GM12891 (cell line): ENCODE results near the gene WNT9A.

Source experiments
- DNase-seq: peaks from one replicate; pipeline ENCODE4 v3.0.0; 2011; ENCODE audit warnings: low spot score; ENCODE audit not compliant: insufficient read length
- FAIRE-seq: peaks from 2 replicates; lab custom pipeline; 2011; peaks lifted over from hg19 to GRCh38; lab: Jason Lieb, UNC
- PAX5 ChIP-seq: IDR thresholded peaks from 2 replicates; pipeline ENCODE4 v1.6.1; 2011; ENCODE audit warnings: low read length, moderate library complexity, mild to moderate bottlenecking; ENCODE audit not compliant: insufficient read depth, severe bottlenecking
- POLR2A ChIP-seq: IDR thresholded peaks from 2 replicates; pipeline ENCODE4 v1.6.1; 2011; ENCODE audit warnings: low read depth, low read length, control low read depth
- POLR2AphosphoS5 ChIP-seq: IDR thresholded peaks from 2 replicates; pipeline ENCODE4 v1.6.1; 2011; ENCODE audit warnings: low read depth, low read length, control low read depth
- POU2F2 ChIP-seq: IDR thresholded peaks from 2 replicates; pipeline ENCODE4 v1.6.1; 2011; ENCODE audit warnings: low read depth, mild to moderate bottlenecking, control low read depth, low read length, moderate library complexity
- SPI1 ChIP-seq: IDR thresholded peaks from 2 replicates; pipeline ENCODE4 v1.6.1; 2011; ENCODE audit warnings: low read depth, low read length, control low read depth
- TAF1 ChIP-seq: IDR thresholded peaks from 2 replicates; pipeline ENCODE4 v1.6.1; 2011; ENCODE audit warnings: low read depth, low read length, control low read depth

The WNT9A gene

DNA sequence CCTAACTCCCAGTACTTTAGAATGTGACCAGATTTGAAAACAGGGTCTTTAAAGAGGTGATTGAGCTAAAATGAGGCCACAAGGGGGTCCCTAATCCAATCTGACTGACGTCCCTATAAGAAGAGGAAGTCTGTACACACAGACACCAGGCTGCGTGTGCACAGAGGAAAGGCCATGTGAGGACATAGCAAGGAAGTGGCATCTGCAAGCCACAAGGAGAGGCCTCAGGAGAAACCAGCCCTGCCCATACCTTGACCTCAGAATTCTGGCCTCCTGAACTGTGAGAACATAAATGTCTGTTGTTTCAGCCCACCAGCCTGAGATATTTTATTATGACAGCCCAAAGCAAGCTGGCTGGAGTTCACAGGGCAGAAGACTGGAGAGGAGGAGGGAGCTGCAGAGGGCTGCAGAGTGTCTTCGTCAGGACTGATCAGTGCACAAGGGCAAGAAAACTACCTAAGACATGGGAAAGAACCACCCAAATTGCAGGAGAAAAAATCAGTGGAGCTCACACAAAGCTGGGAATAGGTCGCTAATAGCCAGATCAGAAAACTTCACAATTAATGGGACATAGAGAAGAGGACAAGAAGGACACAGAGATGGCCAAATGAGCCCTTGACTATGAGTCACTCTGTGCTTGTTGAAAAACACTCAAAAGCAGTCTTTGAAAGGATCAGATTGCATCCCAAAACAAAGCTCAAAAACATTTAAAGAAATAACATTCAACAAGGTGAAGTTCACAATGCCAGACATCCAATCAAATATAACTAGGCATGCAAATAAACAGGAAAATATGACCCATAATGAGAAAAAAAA is 14.1 kb upstream of the WNT9A start:
- TF ChIP-seq TAF1 (no peak), POLR2AphosphoS5 (no peak), SPI1 (no peak), POU2F2 (no peak), POLR2A (no peak)
- no peak for DNase-seq
- no peak for FAIRE-seq

DNA sequence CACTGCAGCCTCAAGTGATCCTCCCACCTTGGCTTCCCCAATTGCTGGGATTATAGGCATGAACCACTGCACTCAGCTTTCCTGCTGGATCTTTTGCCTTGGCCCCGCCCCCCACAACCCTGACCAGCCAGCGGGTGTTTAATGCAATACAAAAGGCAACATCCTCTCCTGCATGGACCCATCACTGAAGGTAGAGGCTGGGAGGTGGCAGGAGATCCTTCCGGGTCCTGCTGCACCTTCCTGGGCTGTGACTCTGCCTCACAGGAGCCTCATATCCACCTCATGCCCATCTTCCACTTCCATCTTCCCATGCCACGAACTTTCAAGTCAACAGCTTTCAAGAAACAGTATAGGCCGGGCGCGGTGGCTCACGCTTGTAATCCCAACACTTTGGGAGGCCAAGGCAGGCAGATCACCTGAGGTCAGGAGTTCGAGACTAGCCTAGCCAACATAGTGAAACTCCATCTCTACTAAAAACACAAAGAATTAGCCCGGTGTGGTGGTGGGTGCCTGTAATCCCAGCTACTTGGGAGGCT is 11.7 kb upstream of the WNT9A start:
- DNase-seq: no peak
- TF ChIP-seq TAF1: no peak
- no peak for TF ChIP-seq POLR2AphosphoS5
- TF ChIP-seq POU2F2: no peak
- no peak for TF ChIP-seq SPI1
- TF ChIP-seq PAX5: no peak
- TF ChIP-seq POLR2A: no peak
- FAIRE-seq: no peak

DNA sequence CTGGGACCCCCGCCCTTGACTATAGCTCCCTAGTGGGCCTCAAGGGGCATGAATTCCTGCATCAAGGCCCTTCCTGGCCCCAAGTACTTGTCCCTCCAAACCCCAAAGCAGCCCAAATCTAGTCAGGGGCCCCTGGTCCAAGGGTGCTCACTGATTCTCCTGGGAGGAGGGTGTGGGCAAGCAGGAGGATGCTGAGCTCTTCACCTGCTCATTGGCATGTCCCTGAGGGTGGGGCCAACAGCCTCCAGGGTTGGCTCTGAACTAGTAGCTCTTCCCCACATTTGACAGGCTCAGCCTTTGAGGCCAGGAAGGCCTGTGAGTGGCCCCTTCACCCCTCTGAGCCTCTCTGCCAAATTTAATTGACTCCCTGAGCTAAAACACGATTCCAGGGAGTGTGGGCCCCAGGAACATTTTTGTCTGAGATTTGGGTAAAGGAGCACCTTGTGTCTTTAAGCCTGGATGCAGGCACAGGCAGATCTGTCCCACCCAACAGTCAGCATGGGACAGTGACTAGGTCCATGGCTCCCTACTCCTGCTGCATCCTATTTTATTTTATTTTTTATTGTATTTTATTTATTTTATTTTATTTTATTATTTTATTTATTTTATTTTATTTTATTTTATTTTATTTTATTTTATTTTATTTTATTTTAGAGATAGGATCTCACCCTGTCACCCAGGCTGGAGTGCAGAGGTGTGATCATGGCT is 11.0 kb upstream of the WNT9A start:
- no peak for FAIRE-seq
- TF ChIP-seq POLR2AphosphoS5: no peak
- no peak for TF ChIP-seq POLR2A
- TF ChIP-seq PAX5: no peak
- no peak for TF ChIP-seq SPI1
- no peak for DNase-seq

DNA sequence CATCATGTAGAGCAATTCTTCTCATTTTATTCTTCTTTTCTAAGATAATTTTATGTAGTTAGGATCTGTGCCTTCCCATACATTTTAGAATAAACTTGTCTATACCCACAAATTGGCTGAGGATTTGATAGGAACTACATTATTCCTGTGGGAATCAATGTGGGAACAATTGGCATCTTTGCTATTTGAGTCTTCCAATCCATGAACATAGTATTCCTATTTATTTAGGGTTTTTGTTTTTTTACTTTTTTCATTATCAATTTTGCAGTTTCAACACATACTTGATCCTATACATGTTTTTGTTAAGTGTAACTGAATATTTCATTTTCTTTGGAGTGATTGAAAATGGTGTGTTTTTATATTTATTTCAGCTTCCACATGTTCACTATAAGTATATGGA is 8.1 kb upstream of the WNT9A start:
- no peak for DNase-seq
- FAIRE-seq: no peak
- TF ChIP-seq POU2F2 (no peak), POLR2A (no peak), PAX5 (no peak), POLR2AphosphoS5 (no peak), SPI1 (no peak), TAF1 (no peak)

DNA sequence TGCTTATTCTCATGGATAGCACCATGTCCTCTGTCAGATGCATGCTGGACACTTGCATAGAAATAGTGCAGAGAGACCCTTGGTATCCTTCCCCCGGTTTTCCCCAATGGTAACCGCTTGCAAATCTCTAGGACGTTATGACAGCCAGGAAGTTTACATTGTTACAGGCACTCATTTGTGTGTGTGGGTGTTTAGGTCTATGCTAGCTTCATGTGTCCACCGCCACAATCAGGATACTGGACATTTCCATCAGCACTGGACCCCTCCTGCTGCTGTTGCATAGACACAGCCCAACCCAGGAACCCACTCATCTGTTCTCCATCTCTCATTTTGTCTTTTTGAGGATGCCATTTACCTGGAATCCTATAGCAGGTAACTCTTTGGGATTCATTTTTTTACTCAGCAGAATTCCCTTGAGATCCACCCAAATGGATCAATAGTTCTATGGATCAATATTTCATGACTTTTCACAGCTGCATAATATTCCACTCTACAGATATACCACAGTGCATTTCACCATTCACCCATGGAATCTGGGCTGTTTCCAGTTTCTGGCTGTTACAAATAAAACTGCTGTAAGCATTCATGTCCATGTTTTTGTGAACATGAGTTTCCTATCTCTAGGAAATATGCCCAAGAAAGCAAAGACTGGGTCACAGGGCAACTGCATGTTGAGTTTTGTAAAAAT is 6.6 kb upstream of the WNT9A start:
- DNase-seq (no peak), FAIRE-seq (no peak)
- no peak for TF ChIP-seq POU2F2
- TF ChIP-seq TAF1: no peak
- TF ChIP-seq PAX5: no peak
- no peak for TF ChIP-seq POLR2AphosphoS5
- TF ChIP-seq POLR2A: no peak
- TF ChIP-seq SPI1: no peak

DNA sequence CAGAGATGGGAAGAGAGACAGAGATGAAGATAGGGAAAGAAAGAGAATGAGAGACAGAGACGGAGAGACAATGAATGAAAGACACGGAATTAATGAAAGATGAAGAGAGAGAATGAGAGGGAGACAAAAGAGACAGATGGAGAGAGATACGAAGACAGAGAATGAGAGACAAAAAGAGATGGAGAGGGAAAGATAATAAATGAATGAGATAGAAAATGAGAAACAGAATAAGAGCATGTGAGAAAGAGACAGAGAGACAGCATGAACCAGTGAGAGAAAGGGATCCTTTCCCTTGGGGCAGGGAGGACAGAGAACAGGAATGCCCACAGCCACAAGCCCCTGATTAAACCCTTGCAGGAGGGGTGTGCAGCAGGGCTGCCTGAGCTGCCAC is 5.3 kb upstream of the WNT9A start:
- no peak for FAIRE-seq
- DNase-seq: no peak
- no peak for TF ChIP-seq POLR2AphosphoS5
- no peak for TF ChIP-seq TAF1
- no peak for TF ChIP-seq POU2F2

DNA sequence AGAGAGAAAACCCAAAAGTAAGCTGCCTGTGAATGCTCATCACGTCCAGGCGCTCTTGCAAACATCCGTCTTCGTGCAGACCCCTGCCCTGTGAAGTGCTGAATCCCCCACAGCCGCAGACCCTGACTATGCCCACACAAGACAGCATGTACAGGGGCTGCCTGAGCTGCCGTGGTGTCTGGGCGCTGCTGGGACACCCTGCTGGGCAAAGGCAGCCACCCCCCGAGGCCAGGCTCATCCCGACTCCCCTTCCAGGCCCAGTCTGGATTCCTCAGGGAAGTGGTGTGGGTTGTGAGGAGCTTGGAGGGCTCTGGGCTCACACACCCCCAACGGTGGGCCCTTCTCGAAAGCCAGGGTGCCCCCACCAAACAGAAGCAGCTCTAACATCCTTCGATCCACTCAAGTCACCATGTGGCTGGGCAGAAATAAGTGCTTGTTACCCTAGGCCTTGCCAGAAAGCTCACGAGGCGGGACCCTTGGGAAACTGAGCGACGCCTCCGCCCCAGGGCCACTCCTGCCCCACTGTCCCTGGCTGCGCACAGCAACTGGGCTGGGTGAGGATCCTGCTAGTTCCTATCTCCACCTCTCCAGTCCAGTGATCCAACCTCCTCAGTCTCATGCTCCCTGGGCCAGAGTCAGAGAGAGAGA is 4.8 kb upstream of the WNT9A start:
- DNase-seq (no peak), FAIRE-seq (no peak)
- TF ChIP-seq PAX5 (no peak), POLR2A (no peak), SPI1 (no peak), POU2F2 (no peak), POLR2AphosphoS5 (no peak), TAF1 (no peak)

DNA sequence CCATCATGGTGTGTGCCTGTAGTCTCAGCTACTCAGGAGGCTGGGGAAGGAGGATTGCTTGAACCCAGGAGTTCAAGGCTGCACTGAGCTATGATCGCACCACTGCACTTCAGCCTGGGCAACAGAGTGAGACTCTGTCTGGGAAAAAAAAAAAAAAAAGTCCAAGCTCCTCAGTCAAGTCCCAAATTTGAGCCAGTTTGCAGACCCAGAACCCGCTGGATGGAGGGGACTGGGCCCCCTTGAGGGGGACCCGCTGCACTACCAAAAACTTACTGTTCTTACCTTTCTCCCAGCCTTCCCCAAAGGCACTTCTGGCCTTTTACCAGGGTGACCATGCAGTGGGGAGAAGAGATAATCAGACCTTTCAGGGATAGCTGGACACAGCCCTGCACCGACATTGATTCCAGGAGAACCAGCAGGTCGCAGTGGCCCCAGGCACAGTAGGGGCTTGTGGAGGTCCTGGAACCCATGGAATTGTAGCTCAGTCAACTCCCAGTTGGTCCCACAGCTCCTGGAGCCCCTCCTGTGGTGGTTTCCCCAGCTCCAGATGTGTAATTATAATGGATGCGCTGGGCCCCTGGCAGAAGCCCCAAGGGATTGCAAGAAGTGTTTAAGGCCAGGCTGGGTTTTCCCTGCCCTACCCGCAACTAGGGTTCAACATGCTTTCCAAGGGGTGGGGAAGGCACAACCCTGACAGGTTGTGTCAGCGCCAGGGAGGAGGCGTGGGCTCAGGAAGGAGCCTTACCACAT is 4.1 kb upstream of the WNT9A start:
- no peak for FAIRE-seq
- no peak for DNase-seq
- TF ChIP-seq POLR2AphosphoS5 (no peak), POLR2A (no peak), POU2F2 (no peak), SPI1 (no peak), TAF1 (no peak), PAX5 (no peak)
